Activated naive CD4-positive, alpha-beta T cell treated with anti-CD3 and anti-CD28 coated beads, Interleukin-2, amount 50 U/mL, for 72 hours (primary cell): ENCODE data around the gene PHYKPL. TPM values are rescaled to one million over a fixed set of nuclear protein-coding genes. Genes with fewer than 3 reads are reported as not detected.
"Not testable (repeated sequence)": the region's sequence is repeated elsewhere in the genome, so short reads cannot be mapped to it uniquely, and the experiment has no call there.

Experiments used
- ATAC-seq, 2 donors: fragments of 150-1000 bp; cut with Tn5 transposase; 2 replicates each; pipeline ENCODE4 v1.10.0; 2021; ENCODE audit warnings: mild to moderate bottlenecking in 2 of 2, moderate library complexity in 2 of 2
- DNase-seq, 2 donors: peaks; one replicate each; pipeline ENCODE4 v3.0.0; 2021 to 2022; ENCODE audit warnings: low spot score in 2 of 2
- H3K27ac Mint-ChIP-seq, 2 donors: one replicate each; pipeline ENCODE4 v1.8.0; 2022; ENCODE audit warnings: mild to moderate bottlenecking in 2 of 2, mixed read lengths in 2 of 2
- H3K36me3 Mint-ChIP-seq, 2 donors: one replicate each; pipeline ENCODE4 v1.8.0; 2022; ENCODE audit warnings: mixed read lengths in 2 of 2
- H3K9me3 Mint-ChIP-seq, 2 donors: one replicate each; pipeline ENCODE4 v1.8.0; 2022; ENCODE audit warnings: mixed read lengths in 2 of 2
- total RNA-seq, 2 donors: library from RNA; stranded (reverse); gene quantifications; one replicate each; pipeline ENCODE4 v1.2.3, GENCODE V29; 2022

PHYKPL gene
- total RNA-seq, 2 donors from 2014 or later = 51.1 to 97.6 TPM

DNA sequence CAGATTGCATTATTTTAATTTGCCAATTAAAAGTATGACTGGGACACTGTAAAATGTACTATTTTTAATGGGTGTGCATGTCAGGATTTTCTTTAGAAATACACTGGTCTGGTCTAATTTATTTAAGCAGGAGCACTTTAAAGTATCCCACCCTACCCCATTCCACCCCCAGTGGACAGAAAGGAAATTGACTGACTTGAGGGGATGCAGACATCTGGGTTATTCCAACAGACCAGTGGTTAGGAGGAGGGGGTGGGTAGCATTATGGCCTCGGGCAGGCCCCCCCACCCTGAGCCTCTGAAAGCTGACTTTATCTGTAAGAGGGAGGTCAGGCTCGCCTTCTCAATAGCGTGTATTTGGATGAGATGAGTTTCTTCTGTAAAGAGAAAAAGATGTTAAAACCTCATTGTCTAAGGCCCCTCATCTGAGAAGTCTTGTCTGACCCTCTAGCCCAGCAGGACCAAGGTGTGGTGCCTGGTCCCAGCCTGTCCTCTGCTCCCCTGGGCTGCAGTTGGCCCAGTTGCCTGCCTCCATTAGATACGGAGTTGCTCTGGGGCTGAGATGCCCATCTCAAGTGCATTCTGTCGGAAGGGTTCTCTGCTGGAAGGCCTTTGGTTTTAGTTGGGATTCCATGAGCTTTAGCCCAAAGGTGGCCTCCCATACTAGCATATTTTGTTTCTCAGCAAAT is 23.9 kb downstream of the PHYKPL start:
- ATAC-seq (no peak), DNase-seq (no peak)
- Mint-ChIP-seq H3K9me3 (no peaks in the 10 kb centered on the region), H3K36me3 (peaks cover 51 to 55% of the 10 kb centered on the region in 2 donors), H3K27ac (peak overlapping the region; percentile 74 to 96)

DNA sequence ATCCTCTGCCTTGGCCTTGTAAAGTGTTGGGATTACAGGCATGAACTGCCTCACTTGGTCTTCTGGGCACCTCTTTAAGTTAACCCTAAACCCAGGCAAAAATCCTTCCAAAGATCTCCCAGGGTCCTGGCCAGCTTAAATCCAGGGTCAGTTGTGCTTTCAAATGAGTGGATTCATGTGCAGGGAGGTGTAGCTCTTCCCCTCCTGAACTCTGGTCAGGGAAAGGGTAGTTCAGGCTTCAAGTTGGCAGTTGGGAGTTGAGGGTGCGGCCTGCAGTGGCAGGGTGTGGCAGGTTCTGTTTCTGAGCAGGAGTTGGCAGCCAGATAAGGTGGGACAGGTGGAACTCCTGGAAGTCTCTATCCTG is 24.7 kb downstream of the PHYKPL start:
- ATAC-seq = no peak
- Mint-ChIP-seq H3K36me3 (peaks cover 51 to 52% of the 10 kb centered on the region in 2 donors), H3K9me3 (no peaks in the 10 kb centered on the region), H3K27ac (peak overlapping the region; percentile 92)
- DNase-seq = peak in 1 of 2 donors; percentile 47

DNA sequence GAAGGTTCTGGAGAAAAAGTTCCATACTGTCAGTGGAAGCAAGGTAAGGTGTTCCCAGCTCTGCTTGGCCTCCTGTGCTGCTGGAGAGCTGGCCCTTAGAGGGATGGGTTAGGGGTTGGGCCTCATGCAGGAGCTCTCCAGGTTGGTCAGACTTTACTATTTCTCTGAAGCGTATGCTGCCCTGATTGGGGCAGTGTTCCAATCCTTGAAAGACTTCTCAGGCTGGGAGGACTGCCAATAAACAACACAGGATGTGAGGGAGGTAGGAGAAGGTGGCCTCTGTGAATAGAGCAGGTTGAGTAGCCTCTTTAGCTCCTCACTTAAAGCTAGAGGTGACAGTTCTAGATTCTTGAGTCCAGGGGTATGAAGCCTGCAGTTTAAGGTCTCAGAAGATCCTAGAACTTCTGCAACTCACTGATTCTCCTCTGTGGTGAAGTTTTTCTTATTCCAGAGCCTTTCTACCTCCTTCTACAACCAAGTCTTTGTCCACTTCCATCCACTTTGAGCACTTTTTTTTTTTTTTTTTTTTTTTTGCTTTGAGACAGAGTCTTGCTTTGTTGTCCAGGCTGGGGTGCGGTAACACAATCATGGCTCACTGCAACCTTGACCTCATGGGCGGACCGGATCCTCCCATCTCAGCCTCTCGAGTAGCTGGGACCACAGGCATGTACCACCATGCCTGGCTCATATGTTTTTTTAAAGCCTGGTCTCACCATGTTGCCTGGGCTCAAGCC is 25.3 kb downstream of the PHYKPL start:
- Mint-ChIP-seq H3K36me3 (peaks cover 51 to 52% of the 10 kb centered on the region in 2 donors), H3K27ac (peak overlapping the region; percentile 92), H3K9me3 (no peaks in the 10 kb centered on the region)
- DNase-seq (no peak), ATAC-seq (no peak)

DNA sequence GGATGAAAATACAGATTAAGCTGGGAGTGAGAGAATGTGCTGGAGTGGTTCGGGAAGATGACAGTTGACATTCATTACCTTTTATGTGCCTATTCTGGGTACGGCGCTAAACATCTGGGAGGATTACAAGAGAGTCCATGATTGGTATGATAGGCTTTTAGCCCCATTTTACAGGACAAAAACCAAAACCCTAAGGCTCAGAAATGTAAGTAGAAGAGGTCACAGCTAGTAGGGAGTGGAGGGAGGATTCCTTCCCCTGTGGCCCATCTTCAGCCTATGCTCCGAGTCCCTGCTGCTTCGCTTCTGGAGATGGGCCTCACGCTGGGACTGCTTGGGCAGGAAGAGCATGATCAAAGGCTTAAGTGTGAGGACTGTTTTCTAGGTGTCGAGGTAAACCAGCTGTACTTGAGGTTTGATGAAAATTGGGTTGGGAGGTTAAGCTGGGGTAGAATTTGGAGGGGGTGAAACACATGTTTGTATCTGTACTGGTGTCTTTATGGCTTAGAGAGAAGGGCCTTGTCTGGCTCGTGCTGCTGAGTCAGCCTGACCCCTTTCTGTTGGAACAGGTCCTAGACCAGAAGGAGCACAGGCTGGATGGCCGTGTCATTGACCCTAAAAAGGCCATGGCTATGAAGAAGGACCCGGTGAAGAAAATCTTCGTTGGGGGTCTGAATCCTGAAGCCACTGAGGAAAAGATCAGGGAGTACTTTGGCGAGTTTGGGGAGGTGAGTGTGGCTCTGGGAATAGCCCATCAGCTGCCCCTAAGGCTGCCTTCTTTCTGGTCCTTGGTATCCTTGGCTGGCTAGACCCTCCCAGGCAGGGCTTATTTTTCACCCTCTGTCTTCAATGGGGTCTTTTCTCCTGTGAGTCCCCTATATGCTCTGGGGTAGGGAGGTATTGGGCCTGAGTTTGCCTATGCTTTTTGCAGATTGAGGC is 26.2 kb downstream of the PHYKPL start:
- peaks cover 51 to 52% of the 10 kb centered on the region in 2 donors for H3K36me3 Mint-ChIP-seq
- DNase-seq = peak in 1 of 2 donors; percentile 30

DNA sequence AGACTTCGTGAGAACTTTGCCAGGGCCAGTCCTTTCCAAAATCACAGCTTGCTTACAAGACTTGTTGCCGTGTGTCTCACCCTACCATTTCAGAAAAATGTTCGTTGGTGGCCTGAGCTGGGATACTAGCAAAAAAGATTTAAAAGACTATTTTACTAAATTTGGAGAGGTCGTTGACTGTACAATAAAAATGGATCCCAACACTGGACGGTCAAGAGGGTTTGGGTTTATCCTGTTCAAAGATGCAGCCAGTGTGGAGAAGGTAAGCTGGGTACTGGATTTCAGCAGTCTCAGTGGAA is 26.9 kb downstream of the PHYKPL start:
- no peak for ATAC-seq
- Mint-ChIP-seq H3K9me3 (no peaks in the 10 kb centered on the region), H3K36me3 (peaks cover 51 to 52% of the 10 kb centered on the region in 2 donors), H3K27ac (peak overlapping the region; percentile 92 to 98)
- no peak for DNase-seq

More for the DNA sequence above, 26.2 kb downstream of the PHYKPL start:
- Mint-ChIP-seq H3K27ac (peak overlapping the region; percentile 92 to 98), H3K9me3 (no peaks in the 10 kb centered on the region)
- no peak for ATAC-seq

DNA sequence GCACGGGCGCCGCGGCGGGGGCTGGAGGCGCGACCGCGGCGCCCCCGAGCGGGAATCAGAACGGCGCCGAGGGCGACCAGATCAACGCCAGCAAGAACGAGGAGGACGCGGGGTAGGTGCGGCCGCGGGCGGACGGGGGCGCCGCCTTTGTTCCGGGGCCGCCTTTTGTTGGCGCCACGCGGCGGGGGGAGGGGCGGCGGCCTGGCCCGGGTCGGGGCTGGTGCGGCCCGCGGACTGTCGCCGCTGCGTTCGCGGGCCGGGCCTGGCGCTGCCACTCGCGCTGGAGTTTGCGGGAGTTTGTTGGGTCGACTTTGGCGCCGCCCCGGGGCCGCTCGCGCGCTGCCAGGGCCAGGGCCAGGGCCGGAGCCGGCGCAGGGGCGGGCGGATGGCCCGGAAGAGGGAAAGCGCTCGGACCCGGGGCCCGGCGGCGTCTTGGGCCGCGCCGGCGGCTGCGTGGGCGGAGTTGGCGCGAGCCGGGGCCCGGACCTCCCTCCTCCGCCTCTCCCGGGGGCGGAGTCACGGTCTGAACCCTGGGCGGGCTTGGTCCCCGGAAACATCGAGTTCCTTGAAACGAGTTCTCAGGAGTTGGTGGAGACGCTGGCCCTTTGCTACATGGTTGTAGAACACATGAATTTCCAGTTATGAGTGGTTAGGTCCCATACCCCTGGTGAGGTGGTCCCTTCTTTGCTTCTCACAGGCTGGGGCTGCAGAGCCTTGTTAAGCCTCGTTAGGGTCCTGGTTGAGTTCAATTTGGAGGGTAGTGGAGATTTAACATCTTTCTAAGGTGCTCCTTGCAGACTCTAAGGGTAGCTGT is 27.5 kb downstream of the PHYKPL start:
- DNase-seq (peak; percentile 79 to 85), ATAC-seq (peak; percentile 43 to 47)
- Mint-ChIP-seq H3K36me3 (peaks cover 48 to 49% of the 10 kb centered on the region in 2 donors), H3K27ac (peak overlapping the region; percentile 97 to 98), H3K9me3 (no peaks in the 10 kb centered on the region)

DNA sequence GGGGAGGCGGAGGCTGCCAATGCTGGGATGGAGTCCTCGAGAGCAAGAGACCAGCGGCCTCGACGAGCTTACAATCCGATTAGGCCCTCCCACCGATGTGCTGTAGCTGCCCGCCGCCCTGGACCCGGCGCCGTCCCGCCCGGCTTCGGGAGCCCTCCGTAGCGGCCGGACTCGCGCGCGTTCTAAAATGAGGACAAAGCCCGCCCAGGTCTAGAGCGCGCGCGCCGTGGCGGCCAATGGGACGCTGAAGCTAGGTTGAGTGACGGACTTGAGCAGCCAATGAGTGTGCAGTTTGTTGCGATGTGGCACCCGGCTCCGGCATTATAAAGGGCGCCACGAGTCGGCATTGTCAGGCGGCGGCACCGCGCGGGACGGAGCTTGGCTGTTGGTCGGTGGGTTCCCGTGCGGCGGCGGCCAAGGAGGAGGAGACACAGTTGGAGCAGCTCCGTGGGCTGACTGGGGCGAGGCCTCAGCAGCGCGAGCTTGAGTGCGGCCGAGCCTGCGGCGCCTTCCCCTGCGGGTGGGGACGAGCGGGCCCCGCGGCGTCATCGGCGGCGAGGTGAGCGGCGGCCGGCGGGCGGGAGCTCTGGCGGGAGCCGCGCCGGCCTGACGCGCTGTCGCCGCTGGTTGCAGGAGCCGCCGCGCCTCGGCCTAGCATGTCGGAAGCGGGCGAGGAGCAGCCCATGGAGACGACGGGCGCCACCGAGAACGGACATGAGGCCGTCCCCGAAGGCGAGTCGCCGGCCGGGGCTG is 28.2 kb downstream of the PHYKPL start, which contains the start of gene HNRNPAB:
Gene HNRNPAB, plus strand, starts transcription at position 352 of the 753 bp plus-strand sequence. Its CDS starts 305 bp downstream, at position 657.
- Mint-ChIP-seq H3K36me3 (peaks cover 40 to 41% of the 10 kb centered on the region in 2 donors), H3K27ac (peak within 1 kb of the TSS; percentile 97 to 100), H3K9me3 (no peaks in the 10 kb centered on the region)
- DNase-seq (peak; percentile 96 to 98), ATAC-seq (peak; percentile 88 to 92)

DNA sequence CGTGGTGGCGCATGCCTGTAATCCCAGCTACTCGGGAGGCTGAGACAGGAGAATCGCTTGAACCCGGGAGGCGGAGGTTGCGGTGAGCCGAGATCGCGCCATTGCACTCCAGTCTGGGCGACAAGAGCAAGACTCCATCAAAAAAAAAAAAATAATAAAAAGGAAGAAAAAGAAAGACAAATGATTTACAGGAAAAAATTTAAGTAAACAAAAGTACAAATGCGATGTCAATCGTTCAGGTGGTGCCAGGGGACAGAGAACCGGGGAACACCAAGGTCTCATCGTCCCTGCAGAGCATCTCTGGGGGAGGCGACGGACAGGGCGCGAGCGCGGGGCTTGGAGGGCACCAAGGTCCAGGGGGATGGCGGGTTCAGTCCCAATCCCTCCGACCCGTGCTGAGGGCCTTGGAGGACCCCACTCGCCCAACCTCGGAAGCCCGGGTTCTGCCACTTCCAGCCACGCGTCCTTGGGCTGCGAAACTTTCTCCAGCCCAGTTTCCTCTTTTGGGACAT is 28.9 kb downstream of the PHYKPL start:
- Mint-ChIP-seq H3K9me3 (no peaks in the 10 kb centered on the region), H3K36me3 (peaks cover 34 to 36% of the 10 kb centered on the region in 2 donors), H3K27ac (peak overlapping the region; percentile 86 to 97)
- ATAC-seq (peak in 1 of 2 donors; percentile 6), DNase-seq (no peak)

DNA sequence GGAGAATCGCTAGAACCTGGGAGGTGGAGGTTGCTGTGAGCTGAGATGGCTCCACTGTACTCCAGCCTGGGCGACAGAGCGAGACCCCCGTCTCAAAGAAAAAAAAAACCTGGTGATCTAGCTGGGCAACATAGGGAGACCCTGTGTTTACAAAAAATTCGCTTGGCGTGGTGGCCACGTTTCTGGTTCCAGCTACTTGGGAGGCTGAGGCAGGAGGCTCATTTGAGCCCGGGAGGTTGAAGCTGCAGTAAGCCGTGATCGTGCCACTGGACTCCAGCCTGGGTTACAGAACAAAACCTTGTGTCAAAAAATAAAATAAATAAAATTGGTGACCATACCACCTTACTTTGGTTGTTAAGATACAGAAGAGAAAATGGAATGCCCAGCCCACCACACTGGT is 30.1 kb downstream of the PHYKPL start:
- ATAC-seq = no peak
- peaks cover 27 to 28% of the 10 kb centered on the region in 2 donors for H3K36me3 Mint-ChIP-seq
- H3K27ac Mint-ChIP-seq = no peak overlapping the region
- peak in 1 of 2 donors; percentile 44 for DNase-seq
- H3K9me3 Mint-ChIP-seq = no peaks in the 10 kb centered on the region

DNA sequence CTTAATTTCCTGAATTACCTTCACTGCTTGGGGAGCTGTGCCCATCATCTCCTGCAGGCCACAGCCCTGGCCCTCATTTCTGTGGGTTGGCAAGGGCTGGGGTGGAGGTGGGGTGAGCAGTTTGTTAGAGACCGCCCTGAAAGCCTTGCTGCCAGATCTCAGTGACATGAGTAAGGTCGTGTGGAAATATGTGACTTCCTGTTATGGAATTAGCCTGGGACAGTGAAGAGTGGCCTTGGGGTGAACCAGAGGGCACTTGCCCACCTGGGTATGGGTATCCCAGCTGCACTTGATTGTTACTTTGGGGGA is 30.7 kb downstream of the PHYKPL start:
- Mint-ChIP-seq H3K27ac (no peak overlapping the region), H3K36me3 (peaks cover 22% of the 10 kb centered on the region in 2 donors), H3K9me3 (no peaks in the 10 kb centered on the region)
- ATAC-seq (no peak), DNase-seq (peak in 1 of 2 donors; percentile 35)

DNA sequence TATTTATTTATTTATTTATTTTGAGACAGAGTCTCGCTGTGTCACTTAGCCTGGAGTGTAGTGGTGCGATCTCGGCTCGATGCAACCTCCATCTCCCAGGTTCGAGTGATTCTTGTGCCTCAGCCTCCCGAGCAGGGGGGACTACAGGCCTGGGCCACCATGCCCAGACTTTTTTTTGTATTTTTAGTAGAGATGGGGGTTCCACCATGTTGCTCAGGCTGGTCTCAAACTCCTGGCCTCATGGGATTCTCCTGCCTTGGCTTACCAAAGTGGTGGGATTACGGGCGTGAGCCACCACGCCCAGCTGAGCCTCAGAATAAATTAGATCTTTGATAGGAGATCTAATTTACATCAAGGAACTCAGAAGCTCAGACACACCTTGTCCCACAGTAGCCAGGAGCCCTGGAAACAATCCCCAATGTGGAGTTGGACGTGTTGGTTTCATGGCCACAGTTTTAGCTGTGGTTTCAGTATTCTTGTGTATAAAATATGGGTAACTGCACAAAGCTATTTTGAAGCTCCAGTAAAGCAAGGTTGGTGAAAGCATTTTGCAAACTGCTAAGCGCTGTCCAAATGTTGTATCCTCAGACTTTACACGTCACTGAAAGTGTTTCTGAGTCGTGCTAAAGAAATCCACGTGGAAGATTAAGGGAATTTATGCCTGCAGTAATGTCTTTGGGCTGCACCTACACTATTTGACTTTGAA is 31.2 kb downstream of the PHYKPL start:
- no peak for ATAC-seq
- DNase-seq = peak in 1 of 2 donors; percentile 34
- no peaks in the 10 kb centered on the region for H3K9me3 Mint-ChIP-seq
- H3K27ac Mint-ChIP-seq = no peak overlapping the region
- peaks cover 17% of the 10 kb centered on the region in 2 donors for H3K36me3 Mint-ChIP-seq

DNA sequence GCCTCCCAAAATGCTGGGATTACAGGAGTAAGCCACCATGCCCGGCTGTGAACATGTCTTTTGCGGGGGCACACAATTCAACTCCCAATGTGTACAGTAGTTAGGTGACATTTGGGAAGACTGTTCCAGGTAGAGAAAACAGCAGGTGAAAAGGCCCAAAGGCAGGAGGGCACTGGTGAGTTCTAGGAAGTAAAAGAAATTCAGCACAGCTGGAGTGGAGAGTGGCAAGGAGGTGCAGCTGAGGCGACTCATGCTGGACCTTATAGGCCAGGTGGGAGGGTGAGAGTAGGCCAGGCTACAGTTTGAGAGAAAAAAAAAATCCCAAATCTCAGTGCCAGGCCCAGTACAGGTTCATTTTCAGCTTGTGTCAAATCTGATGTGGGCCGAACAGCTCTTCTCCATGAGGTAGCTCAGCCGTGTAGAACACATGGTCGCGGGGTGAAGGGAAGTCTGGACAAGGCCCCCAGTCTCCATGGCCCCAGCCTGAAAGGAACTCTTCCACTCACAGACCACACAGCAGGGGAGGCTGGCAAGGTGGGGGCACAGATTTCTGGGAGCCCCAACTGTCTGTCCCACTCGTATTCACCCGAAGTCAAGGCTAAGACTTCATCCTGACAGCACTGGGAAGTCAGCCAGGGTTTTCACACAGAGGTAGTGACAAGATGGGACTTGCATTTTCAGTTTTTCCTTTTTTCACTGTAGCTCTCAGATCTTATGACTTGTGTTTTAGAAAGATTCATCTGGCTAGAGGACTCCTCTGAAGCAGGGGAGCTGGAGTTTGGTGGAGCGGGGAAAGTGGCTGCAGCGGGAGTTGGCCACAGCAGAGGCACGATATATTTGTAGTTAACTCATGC is 32.8 kb downstream of the PHYKPL start:
- Mint-ChIP-seq H3K27ac (no peak overlapping the region), H3K9me3 (no peaks in the 10 kb centered on the region), H3K36me3 (peaks cover 6% of the 10 kb centered on the region in 2 donors)
- ATAC-seq (no peak), DNase-seq (no peak)

DNA sequence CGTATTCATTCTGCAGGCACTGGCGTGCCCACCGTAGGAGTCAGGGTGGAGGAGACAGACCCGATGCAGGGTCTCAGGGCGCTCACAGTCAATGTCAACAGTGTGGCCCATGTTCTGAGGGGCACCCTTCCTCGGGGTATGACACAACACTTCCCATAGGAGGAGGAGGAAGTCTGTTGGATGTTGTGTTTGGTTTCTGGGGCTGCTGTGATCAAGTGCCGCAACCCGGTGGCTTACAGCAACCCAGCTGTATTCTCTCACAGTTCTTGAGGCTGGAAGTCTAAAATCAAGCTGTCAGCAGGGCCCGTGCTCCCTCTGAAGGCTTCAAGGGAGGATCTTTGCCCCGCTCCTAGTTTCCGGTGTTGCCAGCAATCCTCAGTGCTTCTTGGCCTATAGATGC is 33.9 kb downstream of the PHYKPL start:
- ATAC-seq = no peak
- H3K36me3 Mint-ChIP-seq = no peaks in the 10 kb centered on the region

DNA sequence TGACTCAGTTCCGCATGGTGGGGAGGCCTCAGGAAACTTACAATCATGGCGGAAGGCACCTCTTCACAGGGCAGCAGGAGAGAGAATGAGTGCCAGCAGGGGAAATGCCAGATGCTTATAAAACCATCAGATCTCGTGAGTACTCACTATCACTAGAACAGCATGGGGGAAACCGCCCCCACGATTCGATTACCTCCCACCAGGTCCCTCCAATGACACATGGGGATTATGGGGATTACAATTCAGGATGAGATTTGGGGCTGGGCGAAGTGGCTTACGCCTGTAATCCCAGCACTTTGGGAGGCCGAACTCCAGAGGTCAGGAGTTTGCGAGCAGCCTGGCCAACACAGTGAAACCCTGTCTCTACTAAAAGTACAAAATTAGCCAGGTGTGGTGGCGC is 34.5 kb downstream of the PHYKPL start:
- not testable (repeated sequence) for H3K36me3 Mint-ChIP-seq, H3K27ac Mint-ChIP-seq, H3K9me3 Mint-ChIP-seq, ATAC-seq
- peak in 1 of 2 donors; percentile 20 for DNase-seq

More for the DNA sequence above, 33.9 kb downstream of the PHYKPL start:
- peak in 1 of 2 donors; percentile 16 for DNase-seq
- Mint-ChIP-seq H3K9me3 (no peaks in the 10 kb centered on the region), H3K27ac (peak overlapping the region in 1 of 2 donors; percentile 74)
